ENCODE measurements around the gene ACSBG1.

ACSBG1 gene

DNA sequence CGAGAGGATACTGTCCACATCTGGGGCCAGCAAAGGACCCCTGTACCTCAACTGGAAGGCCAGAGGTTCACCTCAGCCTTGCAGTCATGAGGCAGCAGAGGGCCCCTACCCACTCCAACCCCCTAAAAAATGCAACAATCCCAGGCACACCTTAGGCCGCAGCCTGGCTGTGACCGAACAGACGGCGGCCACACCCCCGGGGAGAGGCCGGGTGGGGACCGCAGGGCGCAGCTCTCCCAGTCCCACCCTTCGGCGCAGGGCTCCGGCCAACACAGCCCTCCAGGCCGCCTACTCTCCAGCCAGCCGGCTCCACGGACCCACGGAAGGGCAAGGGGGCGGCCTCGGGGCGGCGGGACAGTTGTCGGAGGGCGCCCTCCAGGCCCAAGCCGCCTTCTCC, 29.5 kb upstream of the ACSBG1 start:
- Histone ChIP-seq H2AFZ (ENCODE audit: low read length) (no peak overlapping the region), H3K36me3 (replicated peaks; ENCODE audit: insufficient read depth, low read length) (no peaks in the 10 kb centered on the region), H3K9me2 (replicated peaks; ENCODE audit: insufficient read depth, low read length) (no peaks in the 10 kb centered on the region), H3F3A (ENCODE audit: insufficient read depth, low read length) (no peaks in the 10 kb centered on the region), H3K4me2 (ENCODE audit: low read depth, low read length) (peak overlapping the region; percentile 27; the same call in 1 of the 2 replicates), H3K27ac (ENCODE audit: low read length) (no peak overlapping the region), H4K20me1 (ENCODE audit: insufficient read depth, low read length) (no peaks in the 10 kb centered on the region), H3K27me3 (replicated peaks; ENCODE audit: insufficient read depth, low read length) (peaks cover 10% of the 10 kb centered on the region), H3K9ac (ENCODE audit: low read length) (no peak overlapping the region), H3K4me3 (ENCODE audit: low read length) (peak overlapping the region; percentile 20; the same call in 1 of the 2 replicates), H3K79me2 (ENCODE audit: low read length) (no peaks in the 10 kb centered on the region), H3K9me3 (replicated peaks; ENCODE audit: insufficient read depth, low read length) (no peaks in the 10 kb centered on the region), H3K4me1 (ENCODE audit: low read length) (no peaks in the 10 kb centered on the region)
- no peak for DNase-seq
- TF ChIP-seq CTCF (IDR thresholded peaks at IDR 0.05; ENCODE audit: low read length) (no peak), EZH2 (optimal IDR thresholded peaks at IDR 0.05; ENCODE audit: low read depth, low read length) (no peak), EZH2phosphoT487 (IDR thresholded peaks at IDR 0.05; ENCODE audit: low read length) (no peak)

GRCh38 chr15:78263351-78263781, 29.0 kb upstream of the ACSBG1 start:
- H3K36me3 ChIP-seq (replicated peaks; ENCODE audit: insufficient read depth, low read length) = no peaks in the 10 kb centered on the region

GRCh38 chr15:78261062-78261461, 26.7 kb upstream of the ACSBG1 start:
- Histone ChIP-seq H3K4me2 (ENCODE audit: low read depth, low read length) (no peak overlapping the region), H3K9me2 (replicated peaks; ENCODE audit: insufficient read depth, low read length) (no peaks in the 10 kb centered on the region), H3K9ac (ENCODE audit: low read length) (no peak overlapping the region), H2AFZ (ENCODE audit: low read length) (no peak overlapping the region), H4K20me1 (ENCODE audit: insufficient read depth, low read length) (no peaks in the 10 kb centered on the region), H3K4me3 (ENCODE audit: low read length) (no peak overlapping the region), H3K4me1 (ENCODE audit: low read length) (no peaks in the 10 kb centered on the region), H3K36me3 (replicated peaks; ENCODE audit: insufficient read depth, low read length) (no peaks in the 10 kb centered on the region), H3K79me2 (ENCODE audit: low read length) (no peaks in the 10 kb centered on the region), H3K27ac (ENCODE audit: low read length) (no peak overlapping the region), H3F3A (ENCODE audit: insufficient read depth, low read length) (no peaks in the 10 kb centered on the region), H3K9me3 (replicated peaks; ENCODE audit: insufficient read depth, low read length) (no peaks in the 10 kb centered on the region), H3K27me3 (replicated peaks; ENCODE audit: insufficient read depth, low read length) (peaks cover 10% of the 10 kb centered on the region)
- TF ChIP-seq CTCF (IDR thresholded peaks at IDR 0.05; ENCODE audit: low read length) (no peak), EZH2phosphoT487 (IDR thresholded peaks at IDR 0.05; ENCODE audit: low read length) (no peak), EZH2 (optimal IDR thresholded peaks at IDR 0.05; ENCODE audit: low read depth, low read length) (no peak)
- DNase-seq = no peak

More at GRCh38 chr15:78263351-78263781, 29.0 kb upstream of the ACSBG1 start:
- no peaks in the 10 kb centered on the region for H3F3A ChIP-seq (ENCODE audit: insufficient read depth, low read length)
- peaks cover 10% of the 10 kb centered on the region for H3K27me3 ChIP-seq (replicated peaks; ENCODE audit: insufficient read depth, low read length)
- no peak overlapping the region for H3K4me2 ChIP-seq (ENCODE audit: low read depth, low read length)
- no peaks in the 10 kb centered on the region for H3K79me2 ChIP-seq (ENCODE audit: low read length)
- H2AFZ ChIP-seq (ENCODE audit: low read length) = no peak overlapping the region
- no peaks in the 10 kb centered on the region for H3K9me2 ChIP-seq (replicated peaks; ENCODE audit: insufficient read depth, low read length)
- H3K4me3 ChIP-seq (ENCODE audit: low read length) = no peak overlapping the region
- TF ChIP-seq CTCF (IDR thresholded peaks at IDR 0.05; ENCODE audit: low read length) (no peak), EZH2phosphoT487 (IDR thresholded peaks at IDR 0.05; ENCODE audit: low read length) (no peak), EZH2 (optimal IDR thresholded peaks at IDR 0.05; ENCODE audit: low read depth, low read length) (no peak)
- H4K20me1 ChIP-seq (ENCODE audit: insufficient read depth, low read length) = no peaks in the 10 kb centered on the region
- no peak overlapping the region for H3K9ac ChIP-seq (ENCODE audit: low read length)
- H3K4me1 ChIP-seq (ENCODE audit: low read length) = no peaks in the 10 kb centered on the region
- no peaks in the 10 kb centered on the region for H3K9me3 ChIP-seq (replicated peaks; ENCODE audit: insufficient read depth, low read length)
- H3K27ac ChIP-seq (ENCODE audit: low read length) = no peak overlapping the region
- DNase-seq = no peak

All from MM.1S (cell line).